IPS-20b (cell line): Measurements from ENCODE around the gene SH3PXD2A.

Source experiments
- H3K27ac ChIP-seq: one replicate; pipeline ENCODE4 v1.5.1; 2013; ENCODE audit warnings: low read length
- H3K27me3 ChIP-seq: 2 replicates; pipeline ENCODE4 v1.6.1; 2013; ENCODE audit warnings: mild to moderate bottlenecking, low read length, inconsistent platforms; ENCODE audit not compliant: insufficient read depth
- H3K36me3 ChIP-seq: 2 replicates; pipeline ENCODE4 v1.6.1; 2013; ENCODE audit warnings: low read depth, mild to moderate bottlenecking, inconsistent platforms, low read length, moderate library complexity; ENCODE audit not compliant: insufficient read depth
- H3K4me1 ChIP-seq: 2 replicates; pipeline ENCODE4 v1.6.1; 2013; ENCODE audit warnings: mild to moderate bottlenecking, control low read depth, inconsistent platforms, low read length, moderate library complexity; ENCODE audit not compliant: insufficient read depth
- H3K4me3 ChIP-seq: 2 replicates; pipeline ENCODE4 v1.5.1; 2013; ENCODE audit warnings: mild to moderate bottlenecking, low read length, inconsistent platforms
- H3K9ac ChIP-seq: 2 replicates; pipeline ENCODE4 v1.6.1; 2013; ENCODE audit warnings: low read depth, mild to moderate bottlenecking, inconsistent platforms, low read length, moderate library complexity
- H3K9me3 ChIP-seq: 2 replicates; pipeline ENCODE4 v1.6.1; 2013; ENCODE audit warnings: mild to moderate bottlenecking, low read depth, low read length, inconsistent platforms; ENCODE audit not compliant: insufficient read depth

Gene SH3PXD2A

DNA sequence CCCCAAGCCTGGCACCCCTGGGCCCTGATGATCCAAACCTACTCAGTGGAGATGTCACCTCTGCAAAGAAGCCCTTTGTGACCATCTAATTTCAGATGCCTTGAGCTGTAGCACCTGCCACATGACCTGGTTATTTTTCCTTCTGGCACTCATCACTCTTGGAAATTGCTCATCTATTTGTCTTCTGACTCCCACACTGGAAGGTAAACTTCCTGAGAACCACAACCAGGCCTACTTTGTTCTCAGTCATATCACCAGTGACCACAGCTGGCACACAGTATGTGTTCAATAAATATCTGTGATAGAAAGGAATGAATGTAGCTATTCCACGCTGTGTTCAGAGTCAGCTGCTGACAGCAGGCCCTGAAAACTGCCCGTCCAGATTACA is 97.1 kb downstream of the SH3PXD2A start:
- Histone ChIP-seq H3K27ac (no peak overlapping the region), H3K4me3 (no peak overlapping the region), H3K27me3 (no peaks in the 10 kb centered on the region), H3K4me1 (peaks cover 15% of the 10 kb centered on the region), H3K9me3 (no peaks in the 10 kb centered on the region), H3K36me3 (no peaks in the 10 kb centered on the region), H3K9ac (no peak overlapping the region)

DNA sequence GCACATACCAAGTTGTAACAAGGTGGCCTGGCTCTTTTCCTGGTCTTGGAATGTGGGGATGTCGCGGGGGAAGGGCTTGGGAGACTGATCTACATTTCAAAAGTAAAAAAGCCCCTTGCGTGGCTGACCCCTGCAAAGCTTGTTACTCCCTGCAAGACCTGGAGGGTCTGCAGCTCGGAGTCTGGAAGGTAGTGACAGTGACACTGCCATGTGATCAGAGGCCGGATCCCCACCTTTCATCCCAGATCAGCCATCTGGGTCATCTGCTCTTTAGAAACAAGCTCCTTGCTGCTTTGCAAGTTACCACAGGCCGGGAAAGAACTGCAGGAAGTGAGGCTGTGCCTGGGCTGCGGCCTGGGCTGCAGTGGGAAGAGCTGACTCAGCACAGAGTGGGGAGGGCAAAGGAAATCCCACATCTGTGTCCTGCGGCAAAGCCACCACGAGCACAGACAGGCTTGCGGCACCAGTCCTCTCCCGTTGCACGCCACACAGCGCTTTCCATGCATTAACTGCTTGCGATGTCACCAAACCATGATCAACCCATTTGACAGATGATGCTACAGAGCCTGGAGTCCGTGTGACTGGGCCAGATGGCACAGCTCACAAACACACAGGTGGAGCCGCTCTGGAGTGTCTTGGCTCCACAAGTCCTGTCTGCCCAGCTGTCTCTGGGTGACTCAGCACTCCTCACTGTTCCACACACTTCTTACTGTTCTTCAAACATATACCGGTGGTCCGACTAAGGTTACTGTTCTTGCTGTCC is 97.7 kb downstream of the SH3PXD2A start:
- H3K4me3 ChIP-seq = peak overlapping the region; percentile 27; the same call in 1 of the 2 replicates
- H3K27me3 ChIP-seq = no peaks in the 10 kb centered on the region
- no peaks in the 10 kb centered on the region for H3K36me3 ChIP-seq
- H3K9me3 ChIP-seq = no peaks in the 10 kb centered on the region
- H3K27ac ChIP-seq = no peak overlapping the region
- no peak overlapping the region; the same call in 1 of the 2 replicates for H3K9ac ChIP-seq
- H3K4me1 ChIP-seq = peaks cover 13% of the 10 kb centered on the region; the same call in 1 of the 2 replicates

DNA sequence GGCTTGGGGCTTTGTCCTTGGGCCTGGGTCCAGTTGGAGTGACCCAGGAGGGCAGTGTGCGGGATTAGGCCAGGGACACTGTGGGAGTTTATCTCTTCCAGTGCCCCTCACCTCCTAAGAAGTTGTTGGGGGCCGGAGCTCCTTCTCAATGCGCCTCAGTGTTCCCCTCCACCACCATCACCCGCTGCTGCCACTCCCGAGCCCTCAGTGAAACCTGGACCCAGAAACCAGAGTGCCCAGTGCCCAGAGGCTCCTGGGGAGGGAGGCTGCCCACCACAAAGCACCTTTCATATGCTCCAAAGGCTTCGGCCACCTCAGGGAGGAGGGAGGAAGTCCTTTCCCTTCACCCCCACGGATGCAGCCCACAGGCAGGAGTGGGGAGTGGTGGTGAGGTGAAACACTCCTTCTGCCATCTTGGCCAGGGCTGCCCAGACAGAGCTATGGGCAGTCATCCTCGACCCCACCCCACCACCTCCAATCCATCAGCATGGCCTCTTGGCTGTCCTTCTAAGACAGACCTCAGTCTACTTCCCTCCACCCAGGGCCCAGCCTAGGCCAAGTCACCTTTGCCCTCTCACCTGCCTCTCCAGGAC is 99.0 kb downstream of the SH3PXD2A start:
- no peak overlapping the region for H3K4me3 ChIP-seq
- no peak overlapping the region for H3K9ac ChIP-seq

DNA sequence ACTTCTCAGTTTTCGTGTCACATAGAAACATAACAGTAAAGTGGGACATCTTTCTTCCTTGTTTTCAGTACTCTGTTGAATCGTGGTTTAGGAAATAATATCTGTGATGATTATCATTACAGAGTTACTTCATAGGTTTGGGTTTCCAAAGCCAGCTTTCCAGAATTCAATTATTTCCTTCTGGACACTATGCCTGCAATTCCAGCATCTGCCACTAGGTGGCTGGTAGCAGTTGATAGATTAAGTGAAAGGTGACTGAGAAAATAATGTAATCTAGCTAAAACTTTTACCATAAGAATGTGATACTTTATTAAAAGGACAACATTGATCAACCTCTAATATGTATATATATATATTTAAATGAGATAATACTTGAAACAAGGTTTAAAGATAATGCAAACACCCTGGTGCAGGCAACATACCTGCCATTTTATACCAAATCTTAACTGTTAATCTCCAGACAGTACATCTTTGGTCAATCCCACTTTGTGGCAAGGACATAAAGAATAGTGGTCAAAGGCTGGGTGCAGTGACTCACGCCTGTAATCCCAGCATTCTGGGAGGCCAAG is 102.6 kb downstream of the SH3PXD2A start:
- H3K9me3 ChIP-seq = 0 out of 2 replicates have a peak, but pooled peaks cover 4% of the 10 kb centered on the region
- H3K27me3 ChIP-seq = no peaks in the 10 kb centered on the region
- H3K4me3 ChIP-seq = no peak overlapping the region
- H3K4me1 ChIP-seq = peaks cover 8% of the 10 kb centered on the region; the same call in 1 of the 2 replicates
- H3K27ac ChIP-seq = no peak overlapping the region
- no peak overlapping the region for H3K9ac ChIP-seq
- no peaks in the 10 kb centered on the region for H3K36me3 ChIP-seq

More for the DNA sequence above, 99.0 kb downstream of the SH3PXD2A start:
- H3K27ac ChIP-seq = no peak overlapping the region
- H3K4me1 ChIP-seq = peaks cover 13% of the 10 kb centered on the region; the same call in 1 of the 2 replicates
- 0 out of 2 replicates have a peak, but pooled peaks cover 4% of the 10 kb centered on the region for H3K9me3 ChIP-seq
- no peaks in the 10 kb centered on the region for H3K27me3 ChIP-seq
- no peaks in the 10 kb centered on the region for H3K36me3 ChIP-seq

DNA sequence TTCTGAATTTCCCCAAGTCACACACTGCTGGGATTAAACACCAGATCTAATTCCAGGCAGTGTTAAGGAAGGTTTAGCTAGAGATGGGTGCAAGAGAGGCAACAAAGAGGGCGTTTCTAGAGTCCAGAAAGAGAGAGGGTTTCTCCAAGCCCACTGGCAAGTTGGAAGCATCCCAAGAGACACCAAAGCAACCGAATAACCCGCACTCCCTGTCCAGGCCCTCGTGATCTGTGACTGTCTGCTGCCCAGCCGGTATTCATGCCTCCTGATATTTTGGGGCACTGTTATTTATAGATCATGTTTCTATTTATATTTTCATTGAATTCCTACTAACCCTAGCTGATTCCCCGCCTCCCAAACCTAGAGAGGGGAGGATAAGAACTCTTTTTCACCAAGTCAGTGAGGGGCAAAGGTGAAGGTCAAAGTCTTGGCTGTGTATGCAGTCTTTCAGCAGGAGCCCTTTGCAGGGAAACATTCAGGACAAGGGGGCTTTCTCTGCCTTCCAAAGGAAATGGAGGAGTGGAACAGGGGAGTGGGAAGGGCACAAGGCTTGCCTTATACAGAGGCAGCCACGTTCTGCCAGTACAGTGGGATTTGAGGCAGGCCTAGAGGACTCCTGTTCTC is 103.6 kb downstream of the SH3PXD2A start:
- Histone ChIP-seq H3K27me3 (no peaks in the 10 kb centered on the region), H3K4me3 (no peak overlapping the region), H3K36me3 (no peaks in the 10 kb centered on the region)

DNA sequence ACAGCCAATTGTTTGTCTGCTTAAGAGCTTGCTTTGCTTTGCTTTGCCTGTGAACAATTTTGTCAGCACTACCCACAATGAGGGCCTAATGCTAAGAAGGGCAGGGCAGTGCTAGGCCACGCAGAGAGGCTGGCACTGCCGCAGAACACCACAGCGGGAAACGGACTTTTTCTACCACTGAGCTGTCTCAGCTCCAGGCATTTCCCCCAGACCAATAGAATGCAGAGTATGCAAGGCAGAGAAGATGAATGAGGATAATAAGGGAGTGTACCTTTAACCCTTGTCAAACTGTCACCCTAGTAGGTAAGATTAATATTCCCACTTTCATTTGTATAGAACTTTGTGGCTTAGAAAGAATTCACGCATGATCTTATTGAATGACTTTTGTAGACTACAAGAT is 104.5 kb downstream of the SH3PXD2A start:
- Histone ChIP-seq H3K36me3 (no peaks in the 10 kb centered on the region), H3K27ac (no peak overlapping the region), H3K4me1 (no peaks in the 10 kb centered on the region), H3K27me3 (no peaks in the 10 kb centered on the region), H3K9ac (no peak overlapping the region), H3K4me3 (no peak overlapping the region), H3K9me3 (0 out of 2 replicates have a peak, but pooled peaks cover 4% of the 10 kb centered on the region)

More for the DNA sequence above, 103.6 kb downstream of the SH3PXD2A start:
- 0 out of 2 replicates have a peak, but pooled peaks cover 4% of the 10 kb centered on the region for H3K9me3 ChIP-seq
- H3K4me1 ChIP-seq = no peaks in the 10 kb centered on the region
- H3K27ac ChIP-seq = no peak overlapping the region
- no peak overlapping the region for H3K9ac ChIP-seq

DNA sequence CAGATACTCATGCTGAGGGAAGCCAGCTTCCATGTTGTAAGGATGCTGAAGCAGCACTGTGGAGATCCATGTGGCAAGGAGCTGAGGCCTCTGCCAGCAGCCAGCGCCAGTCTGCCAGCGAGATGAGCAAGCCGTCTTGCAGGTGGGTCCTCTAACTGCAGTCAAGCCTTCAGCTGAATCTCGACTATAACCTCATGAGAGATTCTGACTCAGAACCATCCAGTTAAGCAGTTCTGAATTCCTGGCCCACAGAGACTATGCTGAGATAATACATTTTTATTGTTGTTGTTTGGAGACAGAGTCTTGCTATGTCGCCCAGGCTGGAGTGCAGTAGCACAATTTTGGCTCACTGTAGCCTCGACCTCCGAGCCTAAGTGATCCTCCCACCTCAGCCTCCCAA is 105.6 kb downstream of the SH3PXD2A start:
- Histone ChIP-seq H3K27me3 (no peaks in the 10 kb centered on the region), H3K36me3 (no peaks in the 10 kb centered on the region), H3K27ac (no peak overlapping the region), H3K9me3 (0 out of 2 replicates have a peak, but pooled peaks cover 4% of the 10 kb centered on the region), H3K4me3 (no peak overlapping the region), H3K4me1 (no peaks in the 10 kb centered on the region), H3K9ac (no peak overlapping the region)

DNA sequence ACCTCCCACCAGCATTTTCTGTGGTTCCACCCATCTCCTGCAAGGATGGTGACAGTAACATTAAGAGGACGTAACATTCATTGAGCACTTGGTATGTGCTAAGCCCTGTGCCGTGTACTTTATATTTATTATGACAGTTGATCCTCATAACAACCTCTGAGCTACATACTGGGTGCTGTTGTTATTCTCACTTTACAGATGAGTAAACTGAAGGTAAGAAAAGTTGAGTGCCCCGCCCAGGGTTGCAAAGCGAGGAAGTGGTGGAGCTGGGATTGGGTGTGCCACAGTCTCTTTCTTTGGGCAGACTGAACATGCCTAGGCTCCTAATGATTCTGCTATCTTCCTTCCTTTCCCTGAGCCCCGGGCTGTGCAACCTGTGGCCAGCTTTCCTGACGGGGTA is 107.4 kb downstream of the SH3PXD2A start:
- H3K9ac ChIP-seq = no peak overlapping the region
- H3K36me3 ChIP-seq = no peaks in the 10 kb centered on the region
- H3K9me3 ChIP-seq = 0 out of 2 replicates have a peak, but pooled peaks cover 4% of the 10 kb centered on the region
- no peak overlapping the region for H3K4me3 ChIP-seq
- H3K27ac ChIP-seq = no peak overlapping the region
- no peaks in the 10 kb centered on the region for H3K27me3 ChIP-seq
- no peaks in the 10 kb centered on the region for H3K4me1 ChIP-seq

DNA sequence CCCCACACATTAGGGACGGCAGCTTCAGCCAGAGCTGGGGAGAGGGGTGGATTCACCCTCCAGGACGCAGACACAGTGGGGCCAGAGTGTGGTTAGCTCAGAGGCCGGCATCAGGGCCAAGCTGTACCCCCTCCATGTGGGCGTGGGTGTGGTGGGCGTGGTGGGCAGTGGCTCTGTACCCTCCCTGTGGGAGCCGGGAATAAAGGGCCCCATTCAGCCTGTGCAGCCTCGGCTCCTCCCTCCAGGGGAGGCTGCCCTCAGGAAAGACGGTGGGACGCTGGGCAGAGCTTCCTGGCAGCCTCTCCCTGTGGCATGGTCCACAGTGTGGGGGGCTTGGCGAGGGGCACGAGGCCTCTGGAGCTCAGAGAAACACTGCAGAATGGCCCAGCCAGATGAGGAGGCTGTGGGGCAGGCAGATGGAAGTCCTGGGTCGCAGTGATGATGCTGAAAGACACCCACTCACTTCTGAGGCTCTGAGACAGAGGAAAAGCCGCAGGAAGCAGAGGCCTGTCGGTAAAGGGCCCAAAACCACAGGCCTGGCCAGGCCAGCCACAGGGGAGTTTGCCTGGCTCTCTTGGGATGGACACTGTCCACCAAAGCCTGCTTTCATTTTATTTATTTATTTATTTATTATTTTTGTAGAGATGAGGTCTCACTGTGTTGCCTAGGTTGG is 108.0 kb downstream of the SH3PXD2A start:
- Histone ChIP-seq H3K4me1 (no peaks in the 10 kb centered on the region), H3K27me3 (no peaks in the 10 kb centered on the region), H3K36me3 (no peaks in the 10 kb centered on the region), H3K27ac (no peak overlapping the region), H3K9me3 (0 out of 2 replicates have a peak, but pooled peaks cover under 1% of the 10 kb centered on the region), H3K9ac (no peak overlapping the region), H3K4me3 (no peak overlapping the region)

DNA sequence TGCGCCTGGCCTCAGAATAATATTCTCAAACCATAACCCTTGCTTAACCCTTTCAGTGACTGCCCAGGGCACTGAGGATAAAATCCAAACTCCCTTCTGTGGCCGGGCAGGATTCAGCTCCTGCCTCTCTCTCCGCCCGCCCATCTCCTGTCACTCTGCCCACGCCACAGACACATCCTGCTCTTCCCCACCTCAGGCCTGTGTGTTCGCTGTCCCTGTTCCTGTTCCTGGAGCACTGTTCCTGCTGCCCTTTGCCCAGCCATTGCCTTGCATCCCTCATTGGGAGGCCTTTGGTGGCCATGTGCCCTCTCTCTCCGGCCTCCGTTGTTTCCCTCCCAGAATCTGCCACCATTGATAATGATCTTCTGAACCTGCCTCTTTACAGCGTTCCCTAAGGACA is 108.8 kb downstream of the SH3PXD2A start:
- Histone ChIP-seq H3K27me3 (no peaks in the 10 kb centered on the region), H3K27ac (no peak overlapping the region), H3K4me1 (no peaks in the 10 kb centered on the region), H3K36me3 (no peaks in the 10 kb centered on the region), H3K9ac (no peak overlapping the region), H3K9me3 (no peaks in the 10 kb centered on the region), H3K4me3 (no peak overlapping the region)
